Measurements from ENCODE around the gene LIN37.

LIN37 gene

GRCh38 chr19:35748106-35749020 lies at the start of gene LIN37:
TSS of gene LIN37 (plus strand) at chr19:35748576. CDS start at chr19:35748725, 149 bp downstream.
- peak; percentile 100 for DNase-seq

- DNase-seq = peak; percentile 98
Measured at GRCh38 chr19:35702223-35703012, 46.0 kb upstream of the LIN37 start.

- no peak for DNase-seq
Measured at GRCh38 chr19:35703343-35703742, 45.0 kb upstream of the LIN37 start.

- peak; percentile 68 for DNase-seq
Measured at GRCh38 chr19:35704218-35704617, 44.2 kb upstream of the LIN37 start, which contains the start of gene ZBTB32. TSS of gene ZBTB32 (plus strand) at chr19:35704558. CDS start at chr19:35714627, 10,069 bp downstream.

- no peak for DNase-seq
Measured at GRCh38 chr19:35708391-35708790, 40.0 kb upstream of the LIN37 start.

- no peak for DNase-seq
Measured at GRCh38 chr19:35710784-35711723, 37.3 kb upstream of the LIN37 start.

- no peak for DNase-seq
Measured at GRCh38 chr19:35712567-35713505, 35.5 kb upstream of the LIN37 start.

- no peak for DNase-seq
Measured at GRCh38 chr19:35713506-35713850, 34.9 kb upstream of the LIN37 start.

GRCh38 chr19:35713904-35714495 lies 34.4 kb upstream of the LIN37 start:
- no peak for DNase-seq

- DNase-seq = no peak
Measured at GRCh38 chr19:35714601-35715354, 33.6 kb upstream of the LIN37 start.

- no peak for DNase-seq
Measured at GRCh38 chr19:35715355-35715809, 33.0 kb upstream of the LIN37 start.

- no peak for DNase-seq
Measured at GRCh38 chr19:35715981-35716800, 32.2 kb upstream of the LIN37 start.

GRCh38 chr19:35716801-35717664 lies 31.3 kb upstream of the LIN37 start:
- DNase-seq = peak; percentile 95

GRCh38 chr19:35717665-35718344 lies 30.6 kb upstream of the LIN37 start, which contains the start of gene KMT2B:
TSS of gene KMT2B (plus strand) at chr19:35718003. CDS start at chr19:35718019, 16 bp downstream.
- peak; percentile 98 for DNase-seq

GRCh38 chr19:35718345-35719041 lies 29.9 kb upstream of the LIN37 start:
- DNase-seq = peak; percentile 43

GRCh38 chr19:35719402-35720162 lies 28.8 kb upstream of the LIN37 start:
- DNase-seq = no peak
